PFSK-1 (cell line): ENCODE results near the gene LSAMP.

Experiments
- POLR2AphosphoS5 ChIP-seq: IDR thresholded peaks from 2 replicates; pipeline ENCODE4 v1.6.1; 2012; ENCODE audit warnings: low read depth, mild to moderate bottlenecking, control low read depth, low read length, moderate library complexity
- SIN3A ChIP-seq: IDR thresholded peaks from 2 replicates; pipeline ENCODE4 v1.6.1; 2012; ENCODE audit warnings: mild to moderate bottlenecking, low read length, moderate library complexity, borderline replicate concordance; ENCODE audit not compliant: insufficient read depth
- TF ChIP-seq, protein P1 (sequence below), 2 experiments: IDR thresholded peaks; 2 replicates each; pipeline versions ENCODE4 v1.6.1 to v1.8.0; 2011 to 2012; ENCODE audit warnings: low read depth in 2 of 2, low read length in 2 of 2, control low read depth in 1 of 2, inconsistent platforms in 1 of 2, mild to moderate bottlenecking in 1 of 2, moderate library complexity in 1 of 2; ENCODE audit not compliant: insufficient read depth in 1 of 2

- TF ChIP-seq SIN3A (no peak), POLR2AphosphoS5 (no peak)
- TF ChIP-seq, protein P1, sequence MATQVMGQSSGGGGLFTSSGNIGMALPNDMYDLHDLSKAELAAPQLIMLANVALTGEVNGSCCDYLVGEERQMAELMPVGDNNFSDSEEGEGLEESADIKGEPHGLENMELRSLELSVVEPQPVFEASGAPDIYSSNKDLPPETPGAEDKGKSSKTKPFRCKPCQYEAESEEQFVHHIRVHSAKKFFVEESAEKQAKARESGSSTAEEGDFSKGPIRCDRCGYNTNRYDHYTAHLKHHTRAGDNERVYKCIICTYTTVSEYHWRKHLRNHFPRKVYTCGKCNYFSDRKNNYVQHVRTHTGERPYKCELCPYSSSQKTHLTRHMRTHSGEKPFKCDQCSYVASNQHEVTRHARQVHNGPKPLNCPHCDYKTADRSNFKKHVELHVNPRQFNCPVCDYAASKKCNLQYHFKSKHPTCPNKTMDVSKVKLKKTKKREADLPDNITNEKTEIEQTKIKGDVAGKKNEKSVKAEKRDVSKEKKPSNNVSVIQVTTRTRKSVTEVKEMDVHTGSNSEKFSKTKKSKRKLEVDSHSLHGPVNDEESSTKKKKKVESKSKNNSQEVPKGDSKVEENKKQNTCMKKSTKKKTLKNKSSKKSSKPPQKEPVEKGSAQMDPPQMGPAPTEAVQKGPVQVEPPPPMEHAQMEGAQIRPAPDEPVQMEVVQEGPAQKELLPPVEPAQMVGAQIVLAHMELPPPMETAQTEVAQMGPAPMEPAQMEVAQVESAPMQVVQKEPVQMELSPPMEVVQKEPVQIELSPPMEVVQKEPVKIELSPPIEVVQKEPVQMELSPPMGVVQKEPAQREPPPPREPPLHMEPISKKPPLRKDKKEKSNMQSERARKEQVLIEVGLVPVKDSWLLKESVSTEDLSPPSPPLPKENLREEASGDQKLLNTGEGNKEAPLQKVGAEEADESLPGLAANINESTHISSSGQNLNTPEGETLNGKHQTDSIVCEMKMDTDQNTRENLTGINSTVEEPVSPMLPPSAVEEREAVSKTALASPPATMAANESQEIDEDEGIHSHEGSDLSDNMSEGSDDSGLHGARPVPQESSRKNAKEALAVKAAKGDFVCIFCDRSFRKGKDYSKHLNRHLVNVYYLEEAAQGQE (IDR thresholded peaks at IDR 0.05; ENCODE audit: insufficient read depth in 1 of 2, low read depth in 2 of 2, low read length in 2 of 2), result no peak
Measured at GRCh38 chr3:116145613-116146012, 299.7 kb downstream of the LSAMP start.
